Endothelial cell of umbilical vein (primary cell): Measurements from ENCODE around the gene SYNE3.

Source experiments
- EZH2 ChIP-seq: IDR thresholded peaks from 2 replicates; pipeline ENCODE4 v1.6.1; 2012; ENCODE audit warnings: borderline replicate concordance, low read depth, mild to moderate bottlenecking, moderate library complexity, low read length, inconsistent platforms; ENCODE audit not compliant: severe bottlenecking
- POLR2A ChIP-seq: IDR thresholded peaks from 2 replicates; pipeline ENCODE4 v1.6.1; 2012; ENCODE audit warnings: low read depth, mild to moderate bottlenecking, control low read depth, low read length
- POLR2AphosphoS5 ChIP-seq: IDR thresholded peaks from 2 replicates; pipeline ENCODE4 v1.6.1; 2012; ENCODE audit warnings: low read depth, mild to moderate bottlenecking, control low read depth, low read length, moderate library complexity; ENCODE audit not compliant: insufficient read depth
- TF ChIP-seq, protein P1 (sequence below), 2 donors: IDR thresholded peaks; 1 replicate in 1 of 2; 2 replicates in 1 of 2; pipeline ENCODE4 v1.5.1; 2011; ENCODE audit warnings: low read length in 2 of 2, mild to moderate bottlenecking in 2 of 2, moderate library complexity in 2 of 2, control low read depth in 1 of 2, inconsistent platforms in 1 of 2, low read depth in 1 of 2; ENCODE audit not compliant: insufficient read depth in 1 of 2; ENCODE audit errors: extremely low read depth in 1 of 2
- TF ChIP-seq, protein P2 (sequence below): IDR thresholded peaks from 2 replicates; pipeline ENCODE4 v1.6.1; 2011; ENCODE audit not compliant: insufficient read depth, insufficient read length

DNA sequence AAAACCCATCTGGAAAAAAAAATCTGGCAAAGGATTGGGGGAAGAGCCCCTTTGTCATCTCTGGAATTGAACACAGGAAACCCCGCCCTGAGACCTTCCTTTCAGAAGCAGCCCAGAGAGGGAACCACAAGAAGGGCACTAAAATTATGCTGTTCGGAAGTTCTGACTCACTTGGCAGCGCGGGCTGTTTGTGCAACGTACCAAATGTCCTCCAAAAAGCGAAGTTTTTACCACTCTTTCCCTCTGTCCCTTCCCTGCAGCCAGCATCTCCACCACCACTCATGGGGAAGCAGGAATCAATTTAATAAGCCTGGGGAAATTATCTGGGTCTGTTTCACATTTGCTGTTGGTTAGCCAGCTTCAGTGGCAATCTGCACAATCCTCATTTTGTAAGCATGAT lies 3.2 kb upstream of the SYNE3 start:
- TF ChIP-seq, protein P1, sequence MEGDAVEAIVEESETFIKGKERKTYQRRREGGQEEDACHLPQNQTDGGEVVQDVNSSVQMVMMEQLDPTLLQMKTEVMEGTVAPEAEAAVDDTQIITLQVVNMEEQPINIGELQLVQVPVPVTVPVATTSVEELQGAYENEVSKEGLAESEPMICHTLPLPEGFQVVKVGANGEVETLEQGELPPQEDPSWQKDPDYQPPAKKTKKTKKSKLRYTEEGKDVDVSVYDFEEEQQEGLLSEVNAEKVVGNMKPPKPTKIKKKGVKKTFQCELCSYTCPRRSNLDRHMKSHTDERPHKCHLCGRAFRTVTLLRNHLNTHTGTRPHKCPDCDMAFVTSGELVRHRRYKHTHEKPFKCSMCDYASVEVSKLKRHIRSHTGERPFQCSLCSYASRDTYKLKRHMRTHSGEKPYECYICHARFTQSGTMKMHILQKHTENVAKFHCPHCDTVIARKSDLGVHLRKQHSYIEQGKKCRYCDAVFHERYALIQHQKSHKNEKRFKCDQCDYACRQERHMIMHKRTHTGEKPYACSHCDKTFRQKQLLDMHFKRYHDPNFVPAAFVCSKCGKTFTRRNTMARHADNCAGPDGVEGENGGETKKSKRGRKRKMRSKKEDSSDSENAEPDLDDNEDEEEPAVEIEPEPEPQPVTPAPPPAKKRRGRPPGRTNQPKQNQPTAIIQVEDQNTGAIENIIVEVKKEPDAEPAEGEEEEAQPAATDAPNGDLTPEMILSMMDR (IDR thresholded peaks at IDR 0.05; ENCODE audit: extremely low read depth in 1 of 2, insufficient read depth in 1 of 2, low read depth in 1 of 2, low read length in 2 of 2): no peak
- TF ChIP-seq, protein P2, sequence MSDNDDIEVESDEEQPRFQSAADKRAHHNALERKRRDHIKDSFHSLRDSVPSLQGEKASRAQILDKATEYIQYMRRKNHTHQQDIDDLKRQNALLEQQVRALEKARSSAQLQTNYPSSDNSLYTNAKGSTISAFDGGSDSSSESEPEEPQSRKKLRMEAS: no peak
- TF ChIP-seq POLR2A (no peak), EZH2 (no peak), POLR2AphosphoS5 (peak; percentile 77)
